ENCODE results near the gene GRK4. TPM values are rescaled to one million over a fixed set of nuclear protein-coding genes. Genes with fewer than 3 reads are reported as not detected.
A peak's percentile ranks its signal among the peaks of the same experiment; 100 is the strongest.
"Not testable (repeated sequence)": the region's sequence is repeated elsewhere in the genome, so short reads cannot be mapped to it uniquely, and the experiment has no call there.

Gene GRK4
- total RNA-seq, 1 donor from 2014 or later: 6.0 TPM

- DNase-seq (ENCODE audit: low spot score): no peak
These were observed 4.9 kb upstream of the GRK4 start for GRCh38 chr4:2958446-2958845.

GRCh38 chr4:2960450-2960849 is 2.9 kb upstream of the GRK4 start:
- not testable (repeated sequence) for DNase-seq (ENCODE audit: low spot score)

- DNase-seq (ENCODE audit: low spot score): no peak
These were observed 2.0 kb upstream of the GRK4 start for GRCh38 chr4:2961421-2961810.

GRCh38 chr4:2961811-2962441 is 1.4 kb upstream of the GRK4 start:
- DNase-seq (ENCODE audit: low spot score): no peak

- DNase-seq (ENCODE audit: low spot score): peak; percentile 91
These were observed 677 bp upstream of the GRK4 start for GRCh38 chr4:2962614-2963174.

GRCh38 chr4:2963966-2964471 is 648 bp downstream of the GRK4 start:
- DNase-seq (ENCODE audit: low spot score): peak; percentile 89

GRCh38 chr4:2964706-2965258 is 1.4 kb downstream of the GRK4 start:
- no peak for DNase-seq (ENCODE audit: low spot score)

- DNase-seq (ENCODE audit: low spot score): no peak
These were observed 1.9 kb downstream of the GRK4 start for GRCh38 chr4:2965262-2965661.

- DNase-seq (ENCODE audit: low spot score): no peak
These were observed 5.0 kb downstream of the GRK4 start for GRCh38 chr4:2968381-2968780.

- DNase-seq (ENCODE audit: low spot score): no peak
These were observed 7.9 kb downstream of the GRK4 start for GRCh38 chr4:2971275-2971674.

- DNase-seq (ENCODE audit: low spot score): no peak
These were observed 14.1 kb downstream of the GRK4 start for GRCh38 chr4:2977211-2978088.

- no peak for DNase-seq (ENCODE audit: low spot score)
These were observed 18.0 kb downstream of the GRK4 start for GRCh38 chr4:2981256-2981819.

GRCh38 chr4:2982012-2982411 is 18.6 kb downstream of the GRK4 start:
- DNase-seq (ENCODE audit: low spot score): no peak

GRCh38 chr4:2983715-2984114 is 20.3 kb downstream of the GRK4 start:
- not testable (repeated sequence) for DNase-seq (ENCODE audit: low spot score)

- DNase-seq (ENCODE audit: low spot score): no peak
These were observed 27.9 kb downstream of the GRK4 start for GRCh38 chr4:2991243-2991642.

- DNase-seq (ENCODE audit: low spot score): no peak
These were observed 31.5 kb downstream of the GRK4 start for GRCh38 chr4:2994917-2995316.

- DNase-seq (ENCODE audit: low spot score): no peak
These were observed 32.3 kb downstream of the GRK4 start for GRCh38 chr4:2995546-2996265.

GRCh38 chr4:2996415-2996814 is 33.0 kb downstream of the GRK4 start:
- DNase-seq (ENCODE audit: low spot score): no peak

- DNase-seq (ENCODE audit: low spot score): no peak
These were observed 44.4 kb downstream of the GRK4 start for GRCh38 chr4:3007724-3008123.

- no peak for DNase-seq (ENCODE audit: low spot score)
These were observed 46.1 kb downstream of the GRK4 start for GRCh38 chr4:3009422-3009821.

GRCh38 chr4:3010577-3010976 is 47.2 kb downstream of the GRK4 start:
- DNase-seq (ENCODE audit: low spot score): no peak
